Measurements from ENCODE around the gene PNLIPRP1. TPM values are rescaled to one million over a fixed set of nuclear protein-coding genes. Genes with fewer than 3 reads are reported as not detected.

Gene PNLIPRP1
- total RNA-seq, 1 donor: not detected

- no peak for TF ChIP-seq CTCF (IDR thresholded peaks at IDR 0.05; ENCODE audit: insufficient read depth, low read depth, low read length)
- no peak overlapping the region for H3K4me3 ChIP-seq (ENCODE audit: low read depth, low read length)
- no peak for DNase-seq (ENCODE audit: low read depth)
These were observed 43.6 kb downstream of the PNLIPRP1 start for GRCh38 chr10:116634126-116634975.

- TF ChIP-seq CTCF (IDR thresholded peaks at IDR 0.05; ENCODE audit: insufficient read depth, low read depth, low read length): no peak
- H3K4me3 ChIP-seq (ENCODE audit: low read depth, low read length): no peak overlapping the region
These were observed 45.6 kb downstream of the PNLIPRP1 start for GRCh38 chr10:116636385-116636784.

GRCh38 chr10:116636976-116637375 is 46.2 kb downstream of the PNLIPRP1 start:
- TF ChIP-seq CTCF (IDR thresholded peaks at IDR 0.05; ENCODE audit: insufficient read depth, low read depth, low read length): no peak
- DNase-seq (ENCODE audit: low read depth): no peak
- no peak overlapping the region for H3K4me3 ChIP-seq (ENCODE audit: low read depth, low read length)

More at GRCh38 chr10:116636385-116636784, 45.6 kb downstream of the PNLIPRP1 start:
- no peak for DNase-seq (ENCODE audit: low read depth)

GRCh38 chr10:116637830-116638229 is 47.1 kb downstream of the PNLIPRP1 start:
- no peak for DNase-seq (ENCODE audit: low read depth)
- no peak for TF ChIP-seq CTCF (IDR thresholded peaks at IDR 0.05; ENCODE audit: insufficient read depth, low read depth, low read length)
- H3K4me3 ChIP-seq (ENCODE audit: low read depth, low read length): no peak overlapping the region

GRCh38 chr10:116646502-116646901 is 55.7 kb downstream of the PNLIPRP1 start:
- H3K4me3 ChIP-seq (ENCODE audit: low read depth, low read length): no peak overlapping the region
- no peak for DNase-seq (ENCODE audit: low read depth)
- no peak for TF ChIP-seq CTCF (IDR thresholded peaks at IDR 0.05; ENCODE audit: insufficient read depth, low read depth, low read length)

GRCh38 chr10:116648903-116649302 is 58.1 kb downstream of the PNLIPRP1 start:
- H3K4me3 ChIP-seq (ENCODE audit: low read depth, low read length): no peak overlapping the region
- TF ChIP-seq CTCF (IDR thresholded peaks at IDR 0.05; ENCODE audit: insufficient read depth, low read depth, low read length): no peak
- DNase-seq (ENCODE audit: low read depth): no peak

Measured in fibroblast of villous mesenchyme (primary cell).